ENCODE results near the gene GALNT5.
"Not testable (repeated sequence)": the region's sequence is repeated elsewhere in the genome, so short reads cannot be mapped to it uniquely, and the experiment has no call there.

GALNT5 gene

DNA sequence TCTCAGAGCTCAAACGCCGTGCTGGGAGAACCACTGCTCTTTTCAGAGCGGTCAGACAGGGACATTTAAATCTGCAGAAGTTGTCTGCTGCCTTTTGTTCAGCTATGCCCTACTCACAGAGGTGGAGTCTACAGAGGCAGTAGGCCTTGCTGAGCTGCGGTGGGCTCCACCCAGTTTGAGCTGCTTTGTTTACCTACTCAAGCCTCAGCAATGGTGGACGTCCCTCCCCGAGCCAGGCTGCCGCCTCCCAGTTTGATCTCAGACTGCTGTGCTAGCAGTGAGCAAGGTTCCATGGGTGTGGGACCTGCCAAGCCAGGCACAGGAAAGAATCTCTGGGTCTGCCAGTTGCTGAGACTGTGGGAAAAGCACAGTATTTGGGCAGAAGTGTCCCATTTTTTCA lies 21.8 kb downstream of the GALNT5 start:
- H3K79me1 ChIP-seq (ENCODE audit: low read length); H3K23ac ChIP-seq (ENCODE audit: low read length); H2AK5ac ChIP-seq (ENCODE audit: low read length): not testable (repeated sequence)

DNA sequence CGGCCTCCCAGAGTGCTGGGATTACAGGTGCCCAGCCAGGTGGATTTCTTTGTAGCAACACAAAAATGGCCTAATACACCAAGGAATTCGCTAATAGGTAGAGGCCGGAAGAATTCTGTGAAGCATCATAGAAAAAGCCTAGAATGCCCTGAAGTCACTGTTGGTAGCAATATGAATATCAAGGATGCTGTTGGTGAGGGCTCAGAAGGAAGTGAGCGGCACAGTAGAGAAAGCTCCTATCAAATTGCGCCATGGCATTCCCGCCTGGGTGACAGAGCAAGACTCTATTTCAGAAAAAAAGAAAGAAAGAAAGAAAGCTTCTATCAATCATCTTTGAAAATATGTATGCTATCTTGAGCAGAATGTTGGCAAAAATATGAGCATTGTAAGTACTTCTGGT lies 23.8 kb downstream of the GALNT5 start:
- WGBS (ENCODE audit: extremely low coverage, insufficient coverage, insufficient read length), result no CpG with 5 or more reads among the region's 6 CpGs

More for the DNA sequence above, 21.8 kb downstream of the GALNT5 start:
- H2BK5ac ChIP-seq (ENCODE audit: low read depth, low read length, poor library complexity); H4K12ac ChIP-seq (ENCODE audit: low read depth, low read length); DNase-seq; H3K4ac ChIP-seq (ENCODE audit: low read depth, low read length); H3K4me3 ChIP-seq (ENCODE audit: low read depth, low read length); H3K27me3 ChIP-seq (ENCODE audit: insufficient read depth, low read length); H2AFZ ChIP-seq (ENCODE audit: insufficient read depth, low read length, poor library complexity); H3K36me3 ChIP-seq (ENCODE audit: control insufficient read depth in 1 of 2, insufficient read depth in 2 of 2, low read length in 2 of 2); H3K27ac ChIP-seq (ENCODE audit: low read depth, low read length); H3K9me3 ChIP-seq (ENCODE audit: insufficient read depth, low read depth, low read length); H2BK12ac ChIP-seq (ENCODE audit: low read length); H4K91ac ChIP-seq (ENCODE audit: low read depth, low read length); H3K4me1 ChIP-seq (ENCODE audit: control insufficient read depth in 1 of 2, insufficient read depth in 2 of 2, low read length in 2 of 2); H2BK120ac ChIP-seq (ENCODE audit: insufficient read depth, low read length, poor library complexity); H3K9ac ChIP-seq (ENCODE audit: low read length); H3K4me2 ChIP-seq (ENCODE audit: low read length); H3K18ac ChIP-seq (ENCODE audit: low read length); H3K79me2 ChIP-seq (ENCODE audit: control insufficient read depth, insufficient read depth, low read length, poor library complexity); H3K14ac ChIP-seq (ENCODE audit: low read length); H4K8ac ChIP-seq (ENCODE audit: low read depth, low read length): not testable (repeated sequence)
- WGBS (ENCODE audit: extremely low coverage, insufficient coverage, insufficient read length), result no CpG with 5 or more reads among the region's 7 CpGs

GRCh38 chr2:157283468-157283867 lies 26.0 kb downstream of the GALNT5 start:
- WGBS (ENCODE audit: extremely low coverage, insufficient coverage, insufficient read length), result no CpG with 5 or more reads among the region's 2 CpGs
- no peak overlapping the region for H3K27ac ChIP-seq (ENCODE audit: low read depth, low read length)
- DNase-seq, result no peak
- H3K4ac ChIP-seq (ENCODE audit: low read depth, low read length), result no peak overlapping the region
- H2BK5ac ChIP-seq (ENCODE audit: low read depth, low read length, poor library complexity), result no peak overlapping the region
- no peak overlapping the region for H2BK120ac ChIP-seq (ENCODE audit: insufficient read depth, low read length, poor library complexity)
- no peak overlapping the region for H3K18ac ChIP-seq (ENCODE audit: low read length)
- no peak overlapping the region for H3K9ac ChIP-seq (ENCODE audit: low read length)
- no peaks in the 10 kb centered on the region for H3K27me3 ChIP-seq (ENCODE audit: insufficient read depth, low read length)
- no peak overlapping the region for H3K4me2 ChIP-seq (ENCODE audit: low read length)
- H3K79me2 ChIP-seq (ENCODE audit: control insufficient read depth, insufficient read depth, low read length, poor library complexity), result no peaks in the 10 kb centered on the region
- no peak overlapping the region for H4K12ac ChIP-seq (ENCODE audit: low read depth, low read length)
- H2AK5ac ChIP-seq (ENCODE audit: low read length), result no peak overlapping the region
- H3K36me3 ChIP-seq (ENCODE audit: control insufficient read depth in 1 of 2, insufficient read depth in 2 of 2, low read length in 2 of 2), result no peaks in the 10 kb centered on the region
- no peak overlapping the region for H3K14ac ChIP-seq (ENCODE audit: low read length)
- no peak overlapping the region for H4K8ac ChIP-seq (ENCODE audit: low read depth, low read length)
- H3K79me1 ChIP-seq (ENCODE audit: low read length), result no peaks in the 10 kb centered on the region
- H2AFZ ChIP-seq (ENCODE audit: insufficient read depth, low read length, poor library complexity), result no peak overlapping the region
- no peak overlapping the region for H2BK12ac ChIP-seq (ENCODE audit: low read length)
- no peak overlapping the region for H3K23ac ChIP-seq (ENCODE audit: low read length)
- no peak overlapping the region for H3K4me3 ChIP-seq (ENCODE audit: low read depth, low read length)
- no peaks in the 10 kb centered on the region for H3K4me1 ChIP-seq (ENCODE audit: control insufficient read depth in 1 of 2, insufficient read depth in 2 of 2, low read length in 2 of 2)
- no peaks in the 10 kb centered on the region for H3K9me3 ChIP-seq (ENCODE audit: insufficient read depth, low read depth, low read length)
- H4K91ac ChIP-seq (ENCODE audit: low read depth, low read length), result no peak overlapping the region

More for the DNA sequence above, 23.8 kb downstream of the GALNT5 start:
- DNase-seq, result peak; percentile 69 to 89
- Histone ChIP-seq H3K23ac (ENCODE audit: low read length) (no peak overlapping the region), H3K9ac (ENCODE audit: low read length) (no peak overlapping the region), H4K91ac (ENCODE audit: low read depth, low read length) (no peak overlapping the region), H3K36me3 (ENCODE audit: control insufficient read depth in 1 of 2, insufficient read depth in 2 of 2, low read length in 2 of 2) (no peaks in the 10 kb centered on the region), H3K4me3 (ENCODE audit: low read depth, low read length) (no peak overlapping the region), H2BK12ac (ENCODE audit: low read length) (no peak overlapping the region), H3K4me2 (ENCODE audit: low read length) (no peak overlapping the region), H3K79me2 (ENCODE audit: control insufficient read depth, insufficient read depth, low read length, poor library complexity) (no peaks in the 10 kb centered on the region), H3K27ac (ENCODE audit: low read depth, low read length) (no peak overlapping the region), H2AFZ (ENCODE audit: insufficient read depth, low read length, poor library complexity) (no peak overlapping the region), H4K8ac (ENCODE audit: low read depth, low read length) (no peak overlapping the region), H3K9me3 (ENCODE audit: insufficient read depth, low read depth, low read length) (no peaks in the 10 kb centered on the region), H3K18ac (ENCODE audit: low read length) (no peak overlapping the region), H2BK120ac (ENCODE audit: insufficient read depth, low read length, poor library complexity) (no peak overlapping the region), H4K12ac (ENCODE audit: low read depth, low read length) (no peak overlapping the region), H3K14ac (ENCODE audit: low read length) (no peak overlapping the region), H3K27me3 (ENCODE audit: insufficient read depth, low read length) (no peaks in the 10 kb centered on the region), H2AK5ac (ENCODE audit: low read length) (no peak overlapping the region), H3K79me1 (ENCODE audit: low read length) (no peaks in the 10 kb centered on the region), H2BK5ac (ENCODE audit: low read depth, low read length, poor library complexity) (no peak overlapping the region), H3K4me1 (ENCODE audit: control insufficient read depth in 1 of 2, insufficient read depth in 2 of 2, low read length in 2 of 2) (no peaks in the 10 kb centered on the region), H3K4ac (ENCODE audit: low read depth, low read length) (no peak overlapping the region)

GRCh38 chr2:157287160-157287559 lies 29.7 kb downstream of the GALNT5 start:
- Histone ChIP-seq H3K4me3 (ENCODE audit: low read depth, low read length) (no peak overlapping the region), H3K14ac (ENCODE audit: low read length) (no peak overlapping the region), H3K9me3 (ENCODE audit: insufficient read depth, low read depth, low read length) (no peaks in the 10 kb centered on the region), H2AK5ac (ENCODE audit: low read length) (no peak overlapping the region), H2AFZ (ENCODE audit: insufficient read depth, low read length, poor library complexity) (no peak overlapping the region), H2BK120ac (ENCODE audit: insufficient read depth, low read length, poor library complexity) (no peak overlapping the region), H3K4me2 (ENCODE audit: low read length) (no peak overlapping the region), H3K4me1 (ENCODE audit: control insufficient read depth in 1 of 2, insufficient read depth in 2 of 2, low read length in 2 of 2) (no peaks in the 10 kb centered on the region), H2BK12ac (ENCODE audit: low read length) (no peak overlapping the region), H3K4ac (ENCODE audit: low read depth, low read length) (no peak overlapping the region), H4K12ac (ENCODE audit: low read depth, low read length) (no peak overlapping the region), H4K8ac (ENCODE audit: low read depth, low read length) (no peak overlapping the region), H3K9ac (ENCODE audit: low read length) (no peak overlapping the region), H3K27ac (ENCODE audit: low read depth, low read length) (no peak overlapping the region), H3K36me3 (ENCODE audit: control insufficient read depth in 1 of 2, insufficient read depth in 2 of 2, low read length in 2 of 2) (no peaks in the 10 kb centered on the region), H3K79me1 (ENCODE audit: low read length) (no peaks in the 10 kb centered on the region), H4K91ac (ENCODE audit: low read depth, low read length) (no peak overlapping the region), H3K18ac (ENCODE audit: low read length) (no peak overlapping the region), H3K27me3 (ENCODE audit: insufficient read depth, low read length) (no peaks in the 10 kb centered on the region), H3K79me2 (ENCODE audit: control insufficient read depth, insufficient read depth, low read length, poor library complexity) (no peaks in the 10 kb centered on the region), H3K23ac (ENCODE audit: low read length) (no peak overlapping the region), H2BK5ac (ENCODE audit: low read depth, low read length, poor library complexity) (no peak overlapping the region)
- WGBS (ENCODE audit: extremely low coverage, insufficient coverage, insufficient read length), result 100% methylated on average over 1 of the region's 1 CpG
- DNase-seq, result no peak
